ENCODE measurements around the gene NFE2.

The NFE2 gene

GRCh38 chr12:54266852-54267251 is 34.0 kb downstream of the NFE2 start:
- no peak overlapping the region for H3K27ac ChIP-seq
- TF ChIP-seq ZFX (IDR thresholded peaks at IDR 0.05) (no peak), CTCF (conservative IDR thresholded peaks at IDR 0.05) (no peak)

- no peak overlapping the region for H3K27ac ChIP-seq
- no peak for TF ChIP-seq CTCF (conservative IDR thresholded peaks at IDR 0.05)
- no peak for TF ChIP-seq ZFX (IDR thresholded peaks at IDR 0.05)
These were observed 35.4 kb downstream of the NFE2 start for GRCh38 chr12:54265364-54265812.

GRCh38 chr12:54262403-54262925 is 38.4 kb downstream of the NFE2 start:
- no peak overlapping the region for H3K27ac ChIP-seq
- TF ChIP-seq CTCF (conservative IDR thresholded peaks at IDR 0.05) = no peak

- H3K27ac ChIP-seq = no peak overlapping the region
- no peak for TF ChIP-seq CTCF (conservative IDR thresholded peaks at IDR 0.05)
- no peak for TF ChIP-seq ZFX (IDR thresholded peaks at IDR 0.05)
These were observed 38.9 kb downstream of the NFE2 start for GRCh38 chr12:54261815-54262402.

- TF ChIP-seq CTCF (conservative IDR thresholded peaks at IDR 0.05) = no peak
- TF ChIP-seq ZFX (IDR thresholded peaks at IDR 0.05) = no peak
- H3K27ac ChIP-seq = no peak overlapping the region
These were observed 41.4 kb downstream of the NFE2 start for GRCh38 chr12:54259194-54260011.

GRCh38 chr12:54258201-54258681 is 42.6 kb downstream of the NFE2 start:
- H3K27ac ChIP-seq = no peak overlapping the region
- no peak for TF ChIP-seq CTCF (conservative IDR thresholded peaks at IDR 0.05)
- no peak for TF ChIP-seq ZFX (IDR thresholded peaks at IDR 0.05)

- no peak overlapping the region for H3K27ac ChIP-seq
- no peak for TF ChIP-seq CTCF (conservative IDR thresholded peaks at IDR 0.05)
- no peak for TF ChIP-seq ZFX (IDR thresholded peaks at IDR 0.05)
These were observed 43.5 kb downstream of the NFE2 start for GRCh38 chr12:54257332-54257731.

Data from C4-2B (cell line).